HG03575 (cell line): Measurements from ENCODE around the gene POFUT2.

Experiments used
- ATAC-seq: cut with Tn5 transposase; IDR thresholded peaks from one replicate; pipeline ENCODE4 v1.9.1; 2021; ENCODE audit not compliant: unreplicated experiment, insufficient number of reproducible peaks, low FRiP score; ENCODE audit errors: extremely low read depth

POFUT2 gene, protein sequence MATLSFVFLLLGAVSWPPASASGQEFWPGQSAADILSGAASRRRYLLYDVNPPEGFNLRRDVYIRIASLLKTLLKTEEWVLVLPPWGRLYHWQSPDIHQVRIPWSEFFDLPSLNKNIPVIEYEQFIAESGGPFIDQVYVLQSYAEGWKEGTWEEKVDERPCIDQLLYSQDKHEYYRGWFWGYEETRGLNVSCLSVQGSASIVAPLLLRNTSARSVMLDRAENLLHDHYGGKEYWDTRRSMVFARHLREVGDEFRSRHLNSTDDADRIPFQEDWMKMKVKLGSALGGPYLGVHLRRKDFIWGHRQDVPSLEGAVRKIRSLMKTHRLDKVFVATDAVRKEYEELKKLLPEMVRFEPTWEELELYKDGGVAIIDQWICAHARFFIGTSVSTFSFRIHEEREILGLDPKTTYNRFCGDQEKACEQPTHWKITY

DNA sequence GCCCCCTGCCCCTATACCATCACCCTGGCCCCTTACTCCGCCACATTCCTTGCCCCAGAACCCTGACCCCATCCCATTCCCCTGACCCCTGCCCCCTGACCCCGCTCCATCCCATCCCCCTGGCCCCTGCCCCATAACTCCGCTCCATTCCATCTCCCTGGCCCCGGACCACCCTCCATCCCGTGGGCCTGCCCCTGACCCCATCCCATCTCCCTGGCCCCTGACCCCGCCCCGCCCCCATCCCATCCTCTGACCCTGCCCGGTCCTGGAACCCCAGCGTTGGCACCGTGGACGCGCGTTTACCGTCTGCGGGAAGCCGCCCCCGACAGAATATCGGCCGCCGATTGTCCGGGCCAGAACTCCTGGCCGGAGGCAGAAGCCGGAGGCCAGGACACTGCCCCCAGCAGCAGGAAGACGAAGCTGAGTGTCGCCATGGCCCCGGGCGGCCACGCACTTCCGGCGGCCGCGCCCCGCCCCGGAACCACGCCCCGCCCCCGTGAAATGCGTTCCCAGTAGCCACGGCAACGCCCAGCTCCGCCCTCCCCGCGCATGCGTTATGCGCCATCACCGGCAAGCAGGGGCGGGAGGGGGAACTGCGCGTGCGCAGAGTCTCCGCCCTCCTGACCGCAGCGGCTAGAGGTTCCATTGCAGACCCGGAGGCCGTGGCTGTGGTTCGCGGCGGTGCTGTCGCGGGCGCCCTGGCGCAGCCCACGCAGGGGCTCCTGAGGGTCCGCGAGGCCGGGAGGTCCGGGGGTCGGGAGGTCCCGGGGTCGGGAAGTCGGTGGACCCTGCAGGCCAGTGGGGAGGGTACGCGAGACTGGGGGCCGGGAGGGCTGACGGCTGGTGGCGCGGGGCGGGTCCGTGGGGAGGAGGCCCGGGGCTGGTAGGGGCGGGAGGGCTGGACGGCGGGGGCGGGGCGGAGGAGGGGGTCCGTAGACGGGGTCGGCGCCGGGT, at the start of gene POFUT2:
POFUT2 (minus strand) TSS at position 458 of the 954 bp plus-strand sequence; CDS start at position 434, 24 bp downstream.
- no peak for ATAC-seq

DNA sequence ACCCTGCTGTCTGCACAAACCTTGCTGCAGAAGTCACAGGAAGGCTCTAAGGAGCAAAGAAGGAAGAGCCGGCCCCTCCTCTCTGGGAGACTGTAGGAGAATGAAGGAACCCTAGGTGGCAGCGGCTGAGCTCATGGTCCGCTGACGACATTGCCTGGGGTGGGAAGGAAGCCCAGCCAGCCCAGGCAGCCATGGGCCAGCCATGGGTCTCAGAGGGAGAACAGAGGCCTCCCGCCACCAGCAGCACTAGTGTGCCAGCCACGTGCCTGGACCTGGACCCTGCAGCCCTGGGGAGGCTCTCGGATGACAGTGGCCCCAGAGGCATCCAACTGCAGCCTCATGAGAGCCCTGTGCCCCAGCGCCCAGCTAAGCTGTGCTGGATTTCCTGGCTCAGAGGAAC, 49.2 kb upstream of the POFUT2 start:
- no peak for ATAC-seq

- ATAC-seq: no peak
These were observed 48.8 kb upstream of the POFUT2 start for GRCh38 chr21:45336535-45336810.

DNA sequence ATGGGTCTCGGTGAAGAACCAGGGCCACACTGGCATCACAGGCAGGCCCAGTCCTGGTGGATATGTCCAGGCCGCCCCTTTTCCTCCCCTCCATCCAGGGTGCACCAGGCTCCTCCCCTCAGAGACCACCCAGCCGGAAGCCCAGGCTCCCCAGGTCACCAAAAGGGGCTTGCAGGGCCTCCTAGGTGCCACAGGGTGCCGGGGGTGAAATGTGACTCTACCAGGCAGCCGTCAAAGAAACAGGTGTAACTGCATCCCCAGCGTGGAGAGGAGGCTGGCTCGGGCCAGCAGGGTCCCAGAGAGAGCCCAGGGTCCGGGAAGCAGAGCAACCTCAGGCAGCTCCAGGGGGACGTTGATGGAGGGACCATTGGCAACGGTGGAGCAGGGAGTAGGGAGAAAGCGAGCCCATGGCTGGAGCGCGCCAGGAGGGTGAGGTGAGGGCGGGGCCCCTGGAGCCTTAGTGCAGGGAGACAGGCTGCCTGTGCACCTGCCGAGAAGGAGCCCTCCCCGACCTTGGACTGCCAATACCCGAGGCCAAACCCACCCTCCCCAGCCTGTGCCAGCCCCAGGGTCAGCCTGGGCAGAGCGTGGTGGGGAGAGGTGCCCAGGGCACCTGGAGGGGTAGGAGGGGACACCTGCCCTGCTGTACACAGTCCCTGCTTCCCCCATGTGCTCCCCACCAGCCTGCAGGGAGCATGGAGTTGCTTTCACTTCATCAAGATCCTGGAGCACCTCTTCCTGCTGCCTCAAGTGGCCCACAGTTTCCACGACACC, 48.3 kb upstream of the POFUT2 start:
- ATAC-seq: no peak

DNA sequence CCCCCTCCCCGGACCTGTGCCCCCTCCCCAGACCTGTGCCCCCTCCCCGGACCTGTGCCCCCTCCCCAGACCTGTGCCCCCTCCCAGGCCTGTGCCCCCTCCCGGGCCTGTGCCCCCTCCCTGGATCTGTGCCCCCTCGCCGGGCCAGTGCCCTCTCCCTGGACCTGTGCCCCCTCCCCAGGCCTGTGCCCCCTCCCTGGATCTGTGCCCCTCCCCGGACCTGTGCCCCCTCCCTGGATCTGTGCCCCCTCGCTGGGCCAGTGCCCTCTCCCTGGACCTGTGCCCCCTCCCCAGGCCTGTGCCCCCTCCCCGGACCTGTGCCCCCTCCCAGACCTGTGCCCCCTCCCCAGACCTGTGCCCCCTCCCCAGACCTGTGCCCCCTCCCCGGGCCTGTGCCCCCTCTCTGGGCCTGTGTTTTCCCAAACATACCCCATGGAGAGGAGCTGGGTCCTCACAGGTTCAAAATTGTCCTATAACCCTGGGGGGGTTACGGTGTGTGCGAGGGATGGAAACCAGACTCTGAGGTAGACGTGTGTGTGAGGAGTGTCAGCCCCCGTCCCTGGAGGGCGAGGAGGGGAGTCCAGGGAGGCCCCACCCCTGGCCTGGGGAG, 47.6 kb upstream of the POFUT2 start:
- no peak for ATAC-seq

DNA sequence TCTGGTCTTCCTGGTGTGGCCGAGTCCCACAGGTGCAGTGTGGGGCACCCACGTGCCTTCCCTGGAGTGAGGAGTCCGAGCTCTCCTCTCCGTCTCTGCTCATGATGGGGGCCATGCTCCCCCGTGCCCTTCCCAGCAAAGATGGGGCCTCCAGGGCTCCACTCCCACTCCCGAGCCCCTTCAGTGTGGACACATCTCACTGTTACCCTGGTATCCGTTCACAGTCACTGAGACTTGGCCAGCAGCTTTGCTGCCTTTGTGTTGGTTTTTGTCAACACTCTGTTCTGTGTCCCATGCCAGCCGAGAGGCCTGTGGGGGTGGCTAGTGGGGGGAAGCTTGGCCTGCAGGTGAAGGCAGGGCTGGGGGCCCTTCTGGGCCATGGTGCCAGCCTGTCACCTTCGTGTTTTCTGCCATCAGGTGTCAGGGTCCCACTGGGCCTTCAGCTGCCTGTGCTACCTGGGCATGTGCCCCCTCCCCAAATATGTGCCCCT, 46.9 kb upstream of the POFUT2 start:
- no peak for ATAC-seq

- no peak for ATAC-seq
These were observed 46.4 kb upstream of the POFUT2 start for GRCh38 chr21:45334134-45334533.

DNA sequence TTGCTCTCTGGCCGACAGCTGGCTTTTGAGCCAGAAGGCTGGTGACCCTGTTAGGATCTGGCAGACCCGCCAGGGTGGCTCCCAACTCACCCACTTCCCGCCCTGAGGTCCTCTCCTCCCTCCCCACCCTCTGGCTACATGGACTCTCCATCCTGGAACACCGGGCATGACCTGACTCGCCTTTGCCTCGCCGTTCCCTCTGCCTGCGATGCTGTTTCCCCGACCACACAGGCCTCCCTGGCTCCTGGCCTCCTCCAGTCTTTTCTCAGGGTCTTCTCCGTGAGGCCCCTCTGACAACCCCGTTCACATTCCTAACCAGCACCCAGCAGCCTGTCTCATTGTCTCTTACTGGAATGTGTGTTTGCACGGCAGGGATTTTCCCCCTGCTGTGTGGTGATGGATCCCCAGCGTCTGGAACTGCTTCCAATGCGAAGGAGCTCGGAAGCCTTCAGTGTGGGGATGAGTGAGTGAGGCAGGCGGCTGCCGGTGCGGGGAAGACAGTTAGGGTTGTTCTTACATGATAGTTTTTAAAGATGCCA, 46.0 kb upstream of the POFUT2 start:
- ATAC-seq: no peak

DNA sequence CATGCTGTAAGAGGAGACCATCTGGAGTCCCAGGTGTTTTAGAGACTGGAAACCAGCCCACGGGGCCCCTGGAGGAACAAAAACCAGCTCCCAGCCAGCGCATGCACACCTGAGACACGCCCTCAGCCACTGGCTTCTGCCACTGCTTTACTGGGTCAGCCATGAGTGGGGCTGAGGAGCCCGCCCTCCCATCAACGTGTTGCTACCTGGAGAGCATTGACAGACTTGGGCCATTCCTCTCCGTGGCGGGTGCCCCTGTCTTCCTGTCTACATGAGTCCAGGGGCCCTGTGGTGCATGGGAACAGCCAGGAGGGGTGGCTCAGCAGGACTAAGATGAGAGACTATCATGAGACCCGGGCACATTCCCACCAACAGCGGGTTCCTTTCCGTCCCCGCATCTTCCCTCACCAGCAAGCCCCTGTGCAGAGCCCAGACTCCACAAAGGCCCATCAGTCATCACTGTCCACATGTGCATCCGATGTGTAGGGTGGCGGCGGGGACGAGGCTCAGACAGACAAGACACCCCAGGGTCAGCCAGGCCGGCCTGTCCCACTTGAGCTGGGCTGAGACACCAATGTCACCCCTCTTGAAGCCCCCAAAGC, 45.4 kb upstream of the POFUT2 start:
- ATAC-seq: no peak

DNA sequence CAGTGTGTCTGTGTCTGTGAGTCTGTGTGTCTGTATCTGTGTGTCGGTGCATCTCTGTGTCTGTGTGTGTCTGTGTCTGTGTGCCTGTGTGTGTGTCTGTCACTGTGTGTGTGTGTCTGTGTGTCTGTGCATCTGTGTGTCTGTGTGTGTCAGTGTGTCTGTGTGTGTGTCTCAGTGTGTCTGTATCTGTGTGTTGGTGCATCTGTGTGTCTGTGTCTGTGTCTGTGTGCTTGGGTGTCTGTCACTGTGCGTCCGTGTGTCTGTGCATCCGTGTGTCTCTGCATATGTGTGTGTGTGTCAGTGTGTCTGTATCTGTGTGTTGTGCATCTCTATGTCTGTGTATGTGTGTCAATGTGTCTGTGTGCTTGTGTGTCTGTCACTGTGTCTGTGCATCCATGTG, 44.7 kb upstream of the POFUT2 start:
- no peak for ATAC-seq

GRCh38 chr21:45331531-45332147, 43.9 kb upstream of the POFUT2 start:
- ATAC-seq: no peak

GRCh38 chr21:45330851-45331261, 43.2 kb upstream of the POFUT2 start:
- ATAC-seq: no peak

GRCh38 chr21:45330075-45330781, 42.5 kb upstream of the POFUT2 start:
- no peak for ATAC-seq

DNA sequence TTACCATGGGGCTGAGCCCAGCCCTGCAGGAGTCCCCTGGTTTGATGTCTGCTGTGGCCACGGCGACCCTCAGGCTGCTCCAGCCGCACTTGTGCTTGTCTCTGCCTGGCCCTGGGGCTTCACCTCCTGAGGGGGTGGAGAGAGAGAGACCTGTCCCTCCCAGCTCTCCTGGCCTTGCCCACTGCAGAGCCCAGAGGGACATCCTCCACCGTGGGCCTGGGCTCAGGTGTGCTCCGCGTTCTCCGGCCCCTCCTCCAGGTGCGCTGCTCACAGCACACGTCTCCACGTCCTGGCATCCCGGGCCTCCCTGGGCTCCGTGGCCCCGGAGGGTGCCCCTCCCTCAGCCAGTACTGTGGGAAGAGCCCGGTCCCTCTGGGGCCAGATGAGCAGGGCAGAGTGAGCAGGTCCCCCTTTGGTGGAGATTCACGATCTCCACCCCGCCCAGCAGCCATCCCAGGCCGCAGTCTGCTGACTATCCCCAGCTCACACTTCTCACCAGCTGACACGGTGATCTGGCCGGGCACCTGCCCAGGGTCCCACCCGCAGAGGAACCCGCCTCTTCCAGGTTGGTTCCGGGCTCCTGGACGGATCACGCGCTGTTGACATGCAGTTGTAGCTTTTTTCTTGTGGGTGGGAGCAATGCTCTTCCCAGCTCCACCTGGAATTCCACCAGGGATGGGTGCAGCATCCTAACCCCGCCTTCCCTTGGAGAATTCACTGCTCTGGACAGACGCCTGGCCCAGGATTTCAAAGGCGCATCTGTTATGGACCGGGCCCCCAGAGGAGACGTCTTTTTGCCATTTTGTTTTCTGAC, 41.8 kb upstream of the POFUT2 start:
- no peak for ATAC-seq

GRCh38 chr21:45328198-45329091, 40.8 kb upstream of the POFUT2 start:
- no peak for ATAC-seq
